Glutamatergic neuron (in vitro differentiated cells): Measurements from ENCODE around the gene COX7A2. TPM values are rescaled to one million over a fixed set of nuclear protein-coding genes. Genes with fewer than 3 reads are reported as not detected.

Experiments used
- DNase-seq: peaks from one replicate; pipeline ENCODE4 v3.0.0; 2022
- H3K27ac Mint-ChIP-seq: one replicate; pipeline ENCODE4 v1.8.0; 2020; ENCODE audit warnings: mild to moderate bottlenecking, mixed read lengths, inconsistent platforms; ENCODE audit not compliant: unreplicated experiment
- H3K27me3 Mint-ChIP-seq: one replicate; pipeline ENCODE4 v1.8.0; 2020; ENCODE audit warnings: mild to moderate bottlenecking, moderate library complexity, mixed read lengths, inconsistent platforms; ENCODE audit not compliant: unreplicated experiment
- H3K36me3 Mint-ChIP-seq: one replicate; pipeline ENCODE4 v1.8.0; 2020; ENCODE audit warnings: mild to moderate bottlenecking, mixed read lengths, inconsistent platforms; ENCODE audit not compliant: unreplicated experiment
- H3K4me1 Mint-ChIP-seq: one replicate; pipeline ENCODE4 v1.8.0; 2020; ENCODE audit warnings: mild to moderate bottlenecking, low read depth, mixed read lengths, inconsistent platforms; ENCODE audit not compliant: unreplicated experiment
- H3K4me3 Mint-ChIP-seq: one replicate; pipeline ENCODE4 v1.8.0; 2020; ENCODE audit warnings: mild to moderate bottlenecking, mixed read lengths, inconsistent platforms; ENCODE audit not compliant: unreplicated experiment
- H3K9me3 Mint-ChIP-seq: one replicate; pipeline ENCODE4 v1.8.0; 2020; ENCODE audit warnings: mild to moderate bottlenecking, moderate library complexity, mixed read lengths, inconsistent platforms; ENCODE audit not compliant: unreplicated experiment
- CTCF ChIP-seq: fragments of 200-600 bp; sonication (generic); IDR thresholded peaks from one replicate; pipeline ENCODE4 v1.5.0; 2021; ENCODE audit not compliant: partially characterized antibody, unreplicated experiment
- total RNA-seq: library from RNA; stranded (reverse); fragmentation: NEBNext Ultra II Directional; extraction: Animal tissue kit (Norgen Biotek cat#: 25700); gene quantifications from one replicate; pipeline ENCODE4 v1.2.1, GENCODE V29; 2021; ENCODE audit not compliant: unreplicated experiment

Gene COX7A2
- total RNA-seq, 1 donor from 2014 or later = 527 TPM

- Mint-ChIP-seq H3K4me1 (peaks cover 11% of the 10 kb centered on the region), H3K27me3 (no peaks in the 10 kb centered on the region), H3K36me3 (no peaks in the 10 kb centered on the region), H3K27ac (no peak overlapping the region), H3K9me3 (no peaks in the 10 kb centered on the region), H3K4me3 (no peak overlapping the region)
- TF ChIP-seq CTCF = peak; percentile 75
- DNase-seq = no peak
Observed at GRCh38 chr6:75266716-75267291, 23.2 kb upstream of the COX7A2 start.

GRCh38 chr6:75263401-75263750, 19.8 kb upstream of the COX7A2 start:
- no peak for TF ChIP-seq CTCF
- H3K9me3 Mint-ChIP-seq = no peaks in the 10 kb centered on the region
- H3K36me3 Mint-ChIP-seq = no peaks in the 10 kb centered on the region
- H3K27me3 Mint-ChIP-seq = no peaks in the 10 kb centered on the region
- H3K4me1 Mint-ChIP-seq = peaks cover 5% of the 10 kb centered on the region
- no peak overlapping the region for H3K27ac Mint-ChIP-seq
- H3K4me3 Mint-ChIP-seq = no peak overlapping the region
- DNase-seq = no peak

- Mint-ChIP-seq H3K4me3 (no peak overlapping the region), H3K36me3 (no peaks in the 10 kb centered on the region), H3K27me3 (no peaks in the 10 kb centered on the region), H3K4me1 (peaks cover 5% of the 10 kb centered on the region), H3K27ac (no peak overlapping the region), H3K9me3 (no peaks in the 10 kb centered on the region)
- DNase-seq = no peak
- TF ChIP-seq CTCF = no peak
Observed at GRCh38 chr6:75262716-75263400, 19.3 kb upstream of the COX7A2 start.

- Mint-ChIP-seq H3K9me3 (no peaks in the 10 kb centered on the region), H3K27ac (no peak overlapping the region), H3K27me3 (no peaks in the 10 kb centered on the region), H3K4me3 (no peak overlapping the region), H3K36me3 (no peaks in the 10 kb centered on the region), H3K4me1 (peaks cover 14% of the 10 kb centered on the region)
- no peak for TF ChIP-seq CTCF
- DNase-seq = no peak
Observed at GRCh38 chr6:75261299-75261698, 17.7 kb upstream of the COX7A2 start.

GRCh38 chr6:75257343-75258087, 13.9 kb upstream of the COX7A2 start:
- H3K9me3 Mint-ChIP-seq = no peaks in the 10 kb centered on the region
- H3K27ac Mint-ChIP-seq = no peak overlapping the region

More at GRCh38 chr6:75257343-75258087, 13.9 kb upstream of the COX7A2 start:
- no peak overlapping the region for H3K4me3 Mint-ChIP-seq
- H3K4me1 Mint-ChIP-seq = peaks cover 14% of the 10 kb centered on the region
- no peak for TF ChIP-seq CTCF
- no peaks in the 10 kb centered on the region for H3K27me3 Mint-ChIP-seq
- H3K36me3 Mint-ChIP-seq = no peaks in the 10 kb centered on the region
- no peak for DNase-seq
